IPS DF 6.9 (cell line): ENCODE results near the gene CBLN3.
"Not testable (repeated sequence)": the region's sequence is repeated elsewhere in the genome, so short reads cannot be mapped to it uniquely, and the experiment has no call there.

ENCODE experiments used
- DNase-seq: peaks from one replicate; pipeline ENCODE4 v3.0.0-alpha.2; 2013; ENCODE audit warnings: low read depth, low spot score
- H3K27ac ChIP-seq: one replicate; pipeline ENCODE4 v1.5.1; 2013; ENCODE audit warnings: low read length, control low read depth
- H3K27me3 ChIP-seq: 2 replicates; pipeline ENCODE4 v1.6.1; 2013; ENCODE audit warnings: mild to moderate bottlenecking, low read length; ENCODE audit not compliant: control insufficient read depth, insufficient read depth
- H3K36me3 ChIP-seq: 2 replicates; pipeline ENCODE4 v1.6.1; 2013; ENCODE audit warnings: low read length; ENCODE audit not compliant: control insufficient read depth, insufficient read depth
- H3K4me1 ChIP-seq: 2 replicates; pipeline ENCODE4 v1.6.1; 2013; ENCODE audit warnings: low read length; ENCODE audit not compliant: control insufficient read depth, insufficient read depth
- H3K4me3 ChIP-seq: 2 replicates; pipeline ENCODE4 v1.5.1; 2013; ENCODE audit warnings: mild to moderate bottlenecking, low read length
- H3K9me3 ChIP-seq: 2 replicates; pipeline ENCODE4 v1.6.1; 2013; ENCODE audit warnings: low read length, inconsistent platforms; ENCODE audit not compliant: control insufficient read depth, insufficient read depth
- WGBS: extraction: QIAGEN DNeasy Blood & Tissue Kit; methylation state at CpG from one replicate; pipeline ENCODE4 v1.1.7; 2013; ENCODE audit warnings: mixed read lengths, missing lambda C conversion rate; ENCODE audit not compliant: insufficient read length, insufficient coverage; 5-methylcytosine and 5-hydroxymethylcytosine counted together

Gene CBLN3

DNA sequence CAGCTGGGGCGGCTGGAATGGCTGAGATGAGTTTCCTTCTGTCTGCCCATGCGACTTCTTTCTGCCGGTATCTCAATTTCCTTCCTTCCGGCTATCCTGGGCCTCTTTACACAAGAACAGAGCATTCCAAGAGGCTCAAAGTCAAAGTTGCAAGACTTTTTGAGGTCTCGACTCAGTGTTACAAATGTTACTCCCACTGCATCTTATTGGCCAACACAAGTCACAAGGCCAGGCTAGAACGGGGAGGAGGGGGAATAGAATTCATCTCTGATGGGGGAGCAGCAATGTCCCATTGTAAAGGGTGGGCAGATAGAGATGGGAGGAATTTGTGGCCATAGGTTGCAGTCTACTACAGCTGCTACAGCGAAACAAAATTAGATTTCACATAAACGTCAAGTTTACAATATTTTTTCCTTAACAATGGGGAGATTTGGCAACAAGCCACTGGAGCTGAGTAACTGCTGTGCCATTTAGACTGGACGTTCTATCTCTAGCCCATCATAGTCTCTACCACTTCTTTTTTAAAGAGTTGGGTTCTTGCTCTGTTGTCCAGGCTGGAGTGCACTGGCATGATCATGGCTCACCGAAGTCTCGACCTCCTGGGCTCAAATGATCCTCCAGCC lies 40.1 kb downstream of the CBLN3 start:
- Histone ChIP-seq H3K36me3 (no peaks in the 10 kb centered on the region), H3K4me1 (0 out of 2 replicates have a peak, but pooled peaks cover 1% of the 10 kb centered on the region), H3K27me3 (no peaks in the 10 kb centered on the region), H3K4me3 (no peak overlapping the region), H3K9me3 (no peaks in the 10 kb centered on the region), H3K27ac (no peak overlapping the region)
- WGBS = no CpG with 5 or more reads among the region's 11 CpGs
- no peak for DNase-seq

DNA sequence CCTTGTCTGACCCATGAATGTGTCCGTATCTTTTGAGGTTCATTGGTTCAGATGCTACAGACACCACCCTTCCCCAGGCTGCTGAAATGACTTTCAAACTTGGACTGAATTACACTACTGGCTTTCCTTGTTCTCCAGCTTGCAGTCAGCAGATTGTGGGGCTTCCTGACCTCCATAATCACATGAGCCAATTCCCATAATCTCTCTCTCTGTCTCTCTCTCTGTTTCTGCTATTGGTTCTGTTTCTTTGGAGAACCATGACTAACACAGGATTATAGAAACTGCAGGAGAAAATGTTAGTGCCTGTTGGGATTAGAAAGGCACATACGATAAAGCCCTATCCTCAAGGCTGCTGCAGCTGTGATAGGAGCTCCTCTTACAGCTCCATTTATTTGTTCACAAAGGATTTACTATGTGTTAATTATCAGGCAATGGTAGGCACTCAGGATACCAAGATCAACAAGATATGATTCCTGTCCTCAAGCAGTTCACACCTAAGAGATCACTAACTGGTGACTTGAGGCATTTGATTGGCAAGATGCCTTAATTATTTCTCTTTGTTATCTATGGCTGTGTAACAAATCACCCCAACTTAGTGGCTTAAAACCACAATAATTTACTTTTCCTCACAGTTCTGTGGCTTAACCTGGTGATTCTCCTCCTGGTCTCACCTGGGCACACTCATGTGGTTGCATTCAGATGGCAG lies 40.8 kb downstream of the CBLN3 start:
- Histone ChIP-seq H3K36me3 (no peaks in the 10 kb centered on the region), H3K9me3 (no peaks in the 10 kb centered on the region), H3K4me1 (0 out of 2 replicates have a peak, but pooled peaks cover 1% of the 10 kb centered on the region), H3K27ac (no peak overlapping the region), H3K27me3 (no peaks in the 10 kb centered on the region), H3K4me3 (no peak overlapping the region)
- DNase-seq = no peak
- WGBS = no CpG with 5 or more reads among the region's 2 CpGs

DNA sequence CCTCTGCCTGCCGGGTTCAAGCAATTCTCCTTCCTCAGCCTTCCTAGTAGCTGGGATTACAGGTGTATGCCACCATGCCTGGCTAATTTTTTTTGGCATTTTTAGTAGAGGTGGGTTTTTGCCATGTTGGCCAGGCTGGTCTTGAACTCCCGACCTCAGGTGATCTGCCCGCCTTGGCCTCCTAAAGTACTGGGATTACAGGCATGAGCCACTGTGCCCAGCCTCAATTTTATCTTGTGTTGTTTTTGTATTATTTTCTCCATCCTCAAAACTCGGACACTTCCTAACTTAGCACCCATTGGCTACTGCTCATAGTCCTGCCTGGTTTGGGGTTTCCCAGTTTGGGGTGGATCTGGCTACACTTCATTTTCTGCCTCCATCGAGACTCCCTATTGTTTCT lies 41.9 kb downstream of the CBLN3 start:
- H3K9me3 ChIP-seq, H3K4me1 ChIP-seq, H3K27me3 ChIP-seq, H3K4me3 ChIP-seq, H3K36me3 ChIP-seq, DNase-seq, H3K27ac ChIP-seq: not testable (repeated sequence)
- WGBS = no CpG with 5 or more reads among the region's 5 CpGs

DNA sequence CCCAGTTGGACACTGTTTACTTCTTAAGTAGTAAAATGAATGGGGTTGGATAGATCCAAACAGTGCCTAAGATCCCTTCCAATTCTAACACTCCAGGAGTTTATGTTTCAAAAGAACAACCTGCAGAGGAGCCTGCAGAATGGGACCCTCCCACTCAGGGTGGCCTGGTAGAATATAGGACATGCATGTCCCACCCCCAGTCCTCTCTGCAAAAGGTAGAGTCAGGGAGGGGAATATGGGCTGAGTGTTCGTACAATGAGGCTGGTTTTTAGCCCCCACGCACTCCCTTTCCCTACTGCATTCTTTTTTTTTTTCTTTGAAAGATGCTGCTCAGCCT lies 42.5 kb downstream of the CBLN3 start:
- Histone ChIP-seq H3K36me3 (no peaks in the 10 kb centered on the region), H3K27ac (no peak overlapping the region), H3K4me1 (no peaks in the 10 kb centered on the region), H3K9me3 (no peaks in the 10 kb centered on the region), H3K27me3 (no peaks in the 10 kb centered on the region), H3K4me3 (no peak overlapping the region)
- DNase-seq = no peak
- no CpG with 5 or more reads among the region's 2 CpGs for WGBS

DNA sequence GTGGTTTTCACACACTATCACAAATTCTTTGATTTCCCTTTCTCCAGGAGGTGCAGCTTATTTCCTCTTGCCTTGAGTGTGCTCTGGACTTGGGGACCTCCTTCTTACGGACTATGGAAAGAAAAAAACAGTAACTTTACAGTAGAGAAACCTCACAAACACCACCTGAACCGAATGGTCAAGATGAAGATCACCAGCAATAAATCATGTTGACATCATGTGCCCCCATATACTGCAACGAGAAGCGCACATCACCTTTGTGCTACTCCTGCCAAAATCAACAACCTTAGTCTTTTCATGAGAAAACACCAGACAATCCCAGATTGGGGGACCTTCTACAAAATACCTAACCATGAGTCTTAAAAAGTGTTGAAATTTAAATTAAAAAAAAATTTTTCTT lies 43.9 kb downstream of the CBLN3 start:
- DNase-seq = no peak
- WGBS = no CpG with 5 or more reads among the region's 4 CpGs
- H3K36me3 ChIP-seq = no peaks in the 10 kb centered on the region
- no peaks in the 10 kb centered on the region for H3K27me3 ChIP-seq
- no peaks in the 10 kb centered on the region for H3K9me3 ChIP-seq
- no peak overlapping the region for H3K27ac ChIP-seq
- no peak overlapping the region for H3K4me3 ChIP-seq
- H3K4me1 ChIP-seq = no peaks in the 10 kb centered on the region; the same call in none of the 2 replicates

DNA sequence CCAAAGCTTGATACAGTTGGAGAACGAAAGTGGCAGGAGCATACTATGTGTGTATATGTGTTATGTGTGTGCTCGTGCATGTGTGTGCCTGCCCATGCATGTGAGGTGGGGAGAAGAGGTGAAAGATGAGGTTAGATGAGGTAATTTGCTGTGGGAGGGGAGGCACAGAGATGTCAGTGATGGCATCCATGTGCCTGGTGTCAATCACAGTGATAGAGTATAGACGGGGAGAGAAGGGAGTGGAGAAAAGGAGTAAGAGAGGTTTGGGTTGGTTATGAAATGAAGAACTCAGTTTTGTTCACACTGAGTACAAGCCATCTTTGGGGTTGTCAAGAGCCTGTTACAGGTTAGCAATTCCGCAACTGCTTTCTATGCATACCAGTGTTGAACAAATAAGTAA lies 45.3 kb downstream of the CBLN3 start:
- Histone ChIP-seq H3K9me3 (no peaks in the 10 kb centered on the region), H3K36me3 (no peaks in the 10 kb centered on the region), H3K27ac (no peak overlapping the region), H3K4me3 (no peak overlapping the region), H3K27me3 (no peaks in the 10 kb centered on the region), H3K4me1 (no peaks in the 10 kb centered on the region; the same call in none of the 2 replicates)
- DNase-seq = no peak
- WGBS = 100% methylated on average over 1 of the region's 4 CpGs

DNA sequence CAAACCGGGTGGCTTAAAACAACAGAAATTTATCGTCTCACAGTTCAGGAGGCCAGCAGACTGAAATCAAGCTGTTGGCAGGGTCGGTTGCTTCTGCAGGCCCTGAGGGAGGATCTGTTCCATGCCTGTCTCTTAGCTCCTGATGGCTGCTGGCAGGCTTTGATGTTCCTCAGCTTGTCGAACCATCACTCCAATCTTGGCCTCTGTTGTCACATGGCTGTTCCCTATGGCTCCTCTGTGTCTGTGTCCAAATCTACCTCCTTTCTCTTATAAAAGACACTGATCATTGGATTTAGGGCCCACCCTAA lies 47.5 kb downstream of the CBLN3 start:
- Histone ChIP-seq H3K27ac (no peak overlapping the region), H3K9me3 (no peaks in the 10 kb centered on the region), H3K4me1 (peaks cover 1% of the 10 kb centered on the region), H3K27me3 (no peaks in the 10 kb centered on the region), H3K36me3 (no peaks in the 10 kb centered on the region), H3K4me3 (no peak overlapping the region)
- WGBS = no CpG with 5 or more reads among the region's 4 CpGs
- no peak for DNase-seq

DNA sequence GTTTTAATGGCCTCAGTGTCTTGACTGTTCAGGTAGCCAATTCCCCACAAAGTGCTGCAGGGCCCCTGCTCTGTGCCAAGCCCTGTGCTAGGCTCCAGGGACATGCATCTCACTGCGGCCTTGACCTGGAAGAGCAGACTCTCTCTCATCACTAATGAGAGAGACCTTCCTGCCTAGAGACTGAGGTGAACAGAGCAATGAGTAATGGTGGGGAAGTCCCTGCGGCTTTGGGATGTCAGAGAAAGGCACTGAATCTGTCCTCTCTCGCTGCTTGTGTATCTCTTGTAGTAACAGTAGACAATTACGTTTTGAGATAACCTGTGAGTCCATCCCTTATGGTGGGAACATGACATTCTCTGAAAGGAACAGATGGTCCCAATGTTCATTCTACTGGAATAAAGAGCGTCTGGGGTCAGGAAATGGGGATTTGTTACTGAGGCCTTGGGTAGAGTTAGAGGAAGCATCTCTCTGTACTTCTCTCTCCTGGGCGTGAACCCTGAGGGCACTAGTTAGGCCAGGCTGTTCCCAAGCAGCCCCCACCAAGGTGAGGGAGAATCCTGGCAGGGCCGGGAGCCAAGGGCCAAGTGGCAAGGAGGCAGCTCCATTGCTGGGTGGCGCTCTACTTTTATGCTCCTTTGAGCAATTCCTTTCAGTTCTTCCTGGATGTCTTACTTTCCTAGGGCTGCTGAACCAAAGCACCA lies 48.0 kb downstream of the CBLN3 start:
- no peak for DNase-seq
- Histone ChIP-seq H3K4me1 (peaks cover 3% of the 10 kb centered on the region), H3K9me3 (no peaks in the 10 kb centered on the region), H3K4me3 (no peak overlapping the region), H3K36me3 (no peaks in the 10 kb centered on the region), H3K27ac (no peak overlapping the region), H3K27me3 (no peaks in the 10 kb centered on the region)
- no CpG with 5 or more reads among the region's 8 CpGs for WGBS

DNA sequence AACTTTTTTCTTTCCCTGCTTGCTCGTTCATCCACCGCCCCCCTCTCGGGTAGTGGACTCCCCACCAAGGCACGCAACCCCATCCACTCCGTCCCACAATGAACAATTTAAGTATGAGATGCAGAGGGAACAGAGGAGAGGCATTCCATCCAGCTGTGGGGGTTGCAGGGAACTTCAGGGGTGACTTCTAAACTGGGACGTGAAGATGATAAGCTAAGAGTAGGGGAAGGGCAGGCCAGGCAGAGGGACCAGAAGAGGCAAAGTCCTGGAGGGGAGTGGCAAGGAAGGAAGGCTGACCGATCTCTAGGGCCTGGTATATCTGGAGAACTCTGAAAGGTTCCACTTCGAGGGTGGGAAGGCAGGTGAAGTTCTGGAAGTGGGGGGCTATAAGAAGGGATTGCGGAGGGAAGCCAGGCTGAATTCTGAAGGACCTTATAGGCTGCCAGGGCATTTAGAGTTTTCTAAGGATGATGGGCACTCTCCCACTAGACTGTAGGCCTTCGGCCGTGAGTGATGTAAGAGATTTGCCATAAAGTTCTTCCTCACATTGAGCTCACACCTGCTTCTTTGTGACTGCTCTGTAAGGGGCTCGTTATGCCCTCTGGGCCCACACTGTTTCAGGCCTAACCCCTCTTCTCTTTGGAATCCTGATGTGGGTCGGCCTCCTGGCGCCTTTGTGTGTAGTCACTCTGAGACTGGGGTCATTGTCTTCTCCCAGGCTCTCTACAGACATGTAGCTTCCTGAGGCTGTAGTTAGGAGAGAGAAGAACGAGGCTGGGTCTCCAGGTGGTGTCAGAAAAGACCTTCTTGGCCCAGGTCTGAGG lies 49.3 kb downstream of the CBLN3 start:
- Histone ChIP-seq H3K36me3 (no peaks in the 10 kb centered on the region), H3K4me3 (no peak overlapping the region), H3K9me3 (no peaks in the 10 kb centered on the region), H3K27me3 (no peaks in the 10 kb centered on the region), H3K27ac (no peak overlapping the region), H3K4me1 (peaks cover 3% of the 10 kb centered on the region)
- no CpG with 5 or more reads among the region's 15 CpGs for WGBS
- DNase-seq = no peak
